ENCODE results near the gene ETV6. TPM values are rescaled to one million over a fixed set of nuclear protein-coding genes. Genes with fewer than 3 reads are reported as not detected.
A peak's percentile ranks its signal among the peaks of the same experiment; 100 is the strongest.

ETV6 gene
- total RNA-seq, 1 donor from 2014 or later, result 33.4 TPM

GRCh38 chr12:11823593-11823992, 174.1 kb downstream of the ETV6 start:
- TF ChIP-seq, protein P1, sequence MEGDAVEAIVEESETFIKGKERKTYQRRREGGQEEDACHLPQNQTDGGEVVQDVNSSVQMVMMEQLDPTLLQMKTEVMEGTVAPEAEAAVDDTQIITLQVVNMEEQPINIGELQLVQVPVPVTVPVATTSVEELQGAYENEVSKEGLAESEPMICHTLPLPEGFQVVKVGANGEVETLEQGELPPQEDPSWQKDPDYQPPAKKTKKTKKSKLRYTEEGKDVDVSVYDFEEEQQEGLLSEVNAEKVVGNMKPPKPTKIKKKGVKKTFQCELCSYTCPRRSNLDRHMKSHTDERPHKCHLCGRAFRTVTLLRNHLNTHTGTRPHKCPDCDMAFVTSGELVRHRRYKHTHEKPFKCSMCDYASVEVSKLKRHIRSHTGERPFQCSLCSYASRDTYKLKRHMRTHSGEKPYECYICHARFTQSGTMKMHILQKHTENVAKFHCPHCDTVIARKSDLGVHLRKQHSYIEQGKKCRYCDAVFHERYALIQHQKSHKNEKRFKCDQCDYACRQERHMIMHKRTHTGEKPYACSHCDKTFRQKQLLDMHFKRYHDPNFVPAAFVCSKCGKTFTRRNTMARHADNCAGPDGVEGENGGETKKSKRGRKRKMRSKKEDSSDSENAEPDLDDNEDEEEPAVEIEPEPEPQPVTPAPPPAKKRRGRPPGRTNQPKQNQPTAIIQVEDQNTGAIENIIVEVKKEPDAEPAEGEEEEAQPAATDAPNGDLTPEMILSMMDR (IDR thresholded peaks at IDR 0.05), result no peak
- H3K36me3 Mint-ChIP-seq (ENCODE audit: low read depth), result peaks cover 6% of the 10 kb centered on the region
- peaks cover 44% of the 10 kb centered on the region for H3K4me1 Mint-ChIP-seq (ENCODE audit: low read depth)
- DNase-seq (ENCODE audit: low spot score), result no peak
- H3K27ac Mint-ChIP-seq (ENCODE audit: unreplicated experiment), result peak overlapping the region; percentile 91
- H3K27me3 Mint-ChIP-seq (ENCODE audit: low read depth), result no peaks in the 10 kb centered on the region
- H3K9me3 Mint-ChIP-seq (ENCODE audit: low read depth), result no peaks in the 10 kb centered on the region
- H3K4me3 Mint-ChIP-seq (ENCODE audit: unreplicated experiment), result peak overlapping the region; percentile 3

DNA sequence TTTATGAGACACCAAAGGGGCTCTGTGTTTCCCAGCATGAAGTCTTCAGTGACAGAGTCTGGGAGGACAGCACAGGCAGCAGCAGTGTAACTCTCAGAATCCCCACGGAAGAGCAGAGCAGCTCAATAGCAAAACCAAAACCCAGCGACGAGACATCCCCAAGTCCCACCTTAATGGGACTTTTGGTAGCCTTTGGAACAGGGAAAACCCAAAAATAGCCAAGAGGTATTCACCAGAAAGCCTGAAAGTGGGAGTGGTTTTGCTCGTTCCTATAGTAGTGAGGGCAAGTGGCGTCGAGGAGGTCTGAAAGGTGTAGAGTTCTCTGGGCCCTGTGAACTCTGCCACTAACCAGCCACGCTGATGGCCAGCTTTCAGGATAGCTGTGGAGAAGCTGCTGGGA, 174.6 kb downstream of the ETV6 start:
- no peak for DNase-seq (ENCODE audit: low spot score)
- H3K4me1 Mint-ChIP-seq (ENCODE audit: low read depth), result peaks cover 44% of the 10 kb centered on the region
- peak overlapping the region; percentile 91 for H3K27ac Mint-ChIP-seq (ENCODE audit: unreplicated experiment)
- H3K27me3 Mint-ChIP-seq (ENCODE audit: low read depth), result no peaks in the 10 kb centered on the region
- TF ChIP-seq, protein P1 (IDR thresholded peaks at IDR 0.05), result no peak
- no peaks in the 10 kb centered on the region for H3K9me3 Mint-ChIP-seq (ENCODE audit: low read depth)
- H3K4me3 Mint-ChIP-seq (ENCODE audit: unreplicated experiment), result no peak overlapping the region
- H3K36me3 Mint-ChIP-seq (ENCODE audit: low read depth), result peaks cover 6% of the 10 kb centered on the region

DNA sequence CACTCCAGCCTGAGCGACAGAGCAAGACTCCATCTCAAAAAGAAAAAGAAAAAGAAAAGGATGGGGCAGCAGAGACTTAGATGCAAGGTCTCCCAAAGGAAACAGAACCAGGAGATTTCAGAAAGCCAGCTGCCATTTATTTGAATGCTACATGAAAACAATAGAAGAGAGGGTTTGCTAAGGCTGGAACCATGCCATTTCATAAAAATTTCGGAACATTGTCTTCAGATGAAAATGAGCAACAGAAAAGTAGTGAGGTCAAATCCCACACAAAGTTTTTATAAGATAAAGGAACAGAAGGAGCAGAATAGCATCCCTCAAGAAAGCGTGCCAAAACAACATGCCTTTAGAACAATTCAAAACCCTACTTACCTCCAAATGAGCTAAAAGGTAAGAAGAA, 175.3 kb downstream of the ETV6 start:
- TF ChIP-seq, protein P1 (IDR thresholded peaks at IDR 0.05), result no peak
- Mint-ChIP-seq H3K4me3 (ENCODE audit: unreplicated experiment) (no peak overlapping the region), H3K4me1 (ENCODE audit: low read depth) (peaks cover 44% of the 10 kb centered on the region), H3K27me3 (ENCODE audit: low read depth) (no peaks in the 10 kb centered on the region), H3K36me3 (ENCODE audit: low read depth) (peaks cover 6% of the 10 kb centered on the region), H3K9me3 (ENCODE audit: low read depth) (no peaks in the 10 kb centered on the region), H3K27ac (ENCODE audit: unreplicated experiment) (peak overlapping the region; percentile 38)
- no peak for DNase-seq (ENCODE audit: low spot score)

DNA sequence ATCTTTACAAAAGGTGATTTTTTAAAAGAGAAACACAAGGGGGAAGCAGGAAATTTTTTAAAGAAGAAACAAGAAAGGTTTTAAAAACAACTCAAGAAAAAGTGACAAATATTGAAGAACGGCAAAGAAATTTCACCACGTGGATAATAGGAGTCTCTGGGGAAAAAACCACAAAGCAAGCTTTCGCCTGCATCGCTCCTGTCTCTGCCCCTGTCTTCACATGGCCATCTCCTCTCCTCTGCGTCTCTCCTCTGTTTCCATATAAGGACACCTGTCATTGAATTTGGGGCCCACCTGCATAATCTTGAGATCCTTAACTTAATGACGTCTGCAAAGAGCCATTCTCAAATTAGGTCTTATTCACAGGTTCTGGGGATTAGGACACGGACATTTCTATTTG, 175.8 kb downstream of the ETV6 start:
- no peak for DNase-seq (ENCODE audit: low spot score)
- no peaks in the 10 kb centered on the region for H3K9me3 Mint-ChIP-seq (ENCODE audit: low read depth)
- H3K27me3 Mint-ChIP-seq (ENCODE audit: low read depth), result no peaks in the 10 kb centered on the region
- H3K36me3 Mint-ChIP-seq (ENCODE audit: low read depth), result peaks cover 6% of the 10 kb centered on the region
- no peak overlapping the region for H3K4me3 Mint-ChIP-seq (ENCODE audit: unreplicated experiment)
- no peak overlapping the region for H3K27ac Mint-ChIP-seq (ENCODE audit: unreplicated experiment)
- TF ChIP-seq, protein P1 (IDR thresholded peaks at IDR 0.05), result no peak
- peaks cover 44% of the 10 kb centered on the region for H3K4me1 Mint-ChIP-seq (ENCODE audit: low read depth)

GRCh38 chr12:11826574-11826973, 177.1 kb downstream of the ETV6 start:
- no peak overlapping the region for H3K4me3 Mint-ChIP-seq (ENCODE audit: unreplicated experiment)
- no peak for DNase-seq (ENCODE audit: low spot score)
- no peaks in the 10 kb centered on the region for H3K27me3 Mint-ChIP-seq (ENCODE audit: low read depth)
- TF ChIP-seq, protein P1 (IDR thresholded peaks at IDR 0.05), result no peak
- H3K4me1 Mint-ChIP-seq (ENCODE audit: low read depth), result peaks cover 44% of the 10 kb centered on the region
- peak overlapping the region; percentile 76 for H3K27ac Mint-ChIP-seq (ENCODE audit: unreplicated experiment)
- H3K9me3 Mint-ChIP-seq (ENCODE audit: low read depth), result no peaks in the 10 kb centered on the region
- H3K36me3 Mint-ChIP-seq (ENCODE audit: low read depth), result peaks cover 6% of the 10 kb centered on the region
